HepG2 (cell line): Measurements from ENCODE around the gene FCER1G. TPM values are rescaled to one million over a fixed set of nuclear protein-coding genes. Genes with fewer than 3 reads are reported as not detected.
A peak's percentile ranks its signal among the peaks of the same experiment; 100 is the strongest.

Source experiments
- AKAP8 ChIP-seq: sonication (generic); formaldehyde crosslinking; IDR thresholded peaks from 2 replicates; pipeline ENCODE4 v1.5.1; 2020; ENCODE audit warnings: mild to moderate bottlenecking, missing genetic modification reagents
- ARID2 ChIP-seq: sonication (generic); formaldehyde crosslinking; IDR thresholded peaks from 2 replicates; pipeline ENCODE4 v1.8.1; 2022; ENCODE audit warnings: mild to moderate bottlenecking, missing genetic modification reagents, borderline replicate concordance
- ARNT2 ChIP-seq: sonication (generic); formaldehyde crosslinking; IDR thresholded peaks from 2 replicates; pipeline ENCODE4 v1.8.0; 2022; ENCODE audit warnings: mild to moderate bottlenecking, low read depth, missing genetic modification reagents, moderate library complexity
- HNF4A ChIP-seq: sonication (generic); formaldehyde crosslinking; IDR thresholded peaks from 2 replicates; pipeline ENCODE4 v1.4.0; 2020; ENCODE audit warnings: missing genetic modification reagents
- HNRNPUL1 ChIP-seq: fragments of 200-400 bp; formaldehyde crosslinking; IDR thresholded peaks from 2 replicates; pipeline ENCODE4 v1.6.1; 2017; ENCODE audit warnings: low read depth, mild to moderate bottlenecking, low read length, moderate library complexity
- HOXA7 ChIP-seq: sonication (generic); formaldehyde crosslinking; IDR thresholded peaks from 2 replicates; pipeline ENCODE4 v1.8.1; 2022; ENCODE audit warnings: mild to moderate bottlenecking, missing genetic modification reagents, moderate library complexity
- KAT7 ChIP-seq: IDR thresholded peaks from 2 replicates; pipeline ENCODE4 v1.6.1; 2018; ENCODE audit warnings: borderline replicate concordance, missing compliant biosample characterization
- KDM6A ChIP-seq: IDR thresholded peaks from 2 replicates; pipeline ENCODE4 v1.6.1; 2016; ENCODE audit warnings: low read depth
- KLF11 ChIP-seq: IDR thresholded peaks from 2 replicates; pipeline ENCODE4 v1.6.1; 2016; ENCODE audit warnings: missing compliant biosample characterization
- MED13 ChIP-seq: sonication (generic); formaldehyde crosslinking; IDR thresholded peaks from 2 replicates; pipeline ENCODE4 v1.5.0; 2020; ENCODE audit warnings: missing genetic modification reagents
- NONO ChIP-seq, 2 experiments: fragments of 450-650 bp in 1 of 2; sonication (generic) in 1 of 2; formaldehyde crosslinking in 1 of 2; IDR thresholded peaks in 1 of 2; conservative IDR thresholded peaks in 1 of 2; 2 replicates each; pipeline versions ENCODE4 v1.6.1 to v1.8.0; 2017 to 2022; ENCODE audit warnings: mild to moderate bottlenecking in 1 of 2, missing genetic modification reagents in 1 of 2, moderate library complexity in 1 of 2
- RAD51 ChIP-seq: fragments of 450-650 bp; IDR thresholded peaks from 2 replicates; pipeline ENCODE4 v1.6.1; 2016; ENCODE audit warnings: borderline replicate concordance
- RBFOX2 ChIP-seq: fragments of 200-400 bp; formaldehyde crosslinking; IDR thresholded peaks from 2 replicates; pipeline ENCODE4 v1.6.1; 2017; ENCODE audit warnings: low read depth, mild to moderate bottlenecking, low read length
- RFX5 ChIP-seq: IDR thresholded peaks from 2 replicates; pipeline ENCODE4 v1.6.1; 2011; ENCODE audit warnings: low read depth, low read length, improper control_type of control experiment
- SETDB1 ChIP-seq: sonication (generic); formaldehyde crosslinking; IDR thresholded peaks from 2 replicates; pipeline ENCODE4 v1.5.1; 2020; ENCODE audit warnings: missing genetic modification reagents, mild to moderate bottlenecking, borderline replicate concordance
- SNRNP70 ChIP-seq: fragments of 200-400 bp; formaldehyde crosslinking; IDR thresholded peaks from 2 replicates; pipeline ENCODE4 v1.6.1; 2017; ENCODE audit warnings: mild to moderate bottlenecking, low read depth, low read length, moderate library complexity
- TARDBP ChIP-seq: sonication (generic); formaldehyde crosslinking; IDR thresholded peaks from 2 replicates; pipeline ENCODE4 v1.8.0; 2022; ENCODE audit warnings: mild to moderate bottlenecking, missing genetic modification reagents
- YY1 ChIP-seq: IDR thresholded peaks from 2 replicates; pipeline ENCODE4 v1.6.1; 2011; ENCODE audit warnings: low read length, low read depth, moderate library complexity, mild to moderate bottlenecking; ENCODE audit not compliant: insufficient read depth, insufficient replicate concordance
- ZBTB26 ChIP-seq: IDR thresholded peaks from 2 replicates; pipeline ENCODE4 v1.6.1; 2016; ENCODE audit warnings: missing compliant biosample characterization, missing genetic modification reagents, borderline replicate concordance
- ZNF280B ChIP-seq: sonication (generic); formaldehyde crosslinking; IDR thresholded peaks from 2 replicates; pipeline ENCODE4 v1.5.0; 2020; ENCODE audit warnings: missing genetic modification reagents, mild to moderate bottlenecking, borderline replicate concordance
- ZNF619 ChIP-seq: sonication (generic); formaldehyde crosslinking; IDR thresholded peaks from 2 replicates; pipeline ENCODE4 v1.4.0; 2020; ENCODE audit warnings: mild to moderate bottlenecking, missing genetic modification reagents
- ZSCAN25 ChIP-seq: sonication (generic); formaldehyde crosslinking; IDR thresholded peaks from 2 replicates; pipeline ENCODE4 v1.8.0; 2022; ENCODE audit warnings: mild to moderate bottlenecking, missing genetic modification reagents
- polyA plus RNA-seq, 8 experiments: library from polyadenylated mRNA; depleted of rRNA in 3 of 8; stranded (reverse) in 7 of 8; unstranded in 1 of 8; fragments of >200 nt; fragmentation: Illumina TruSeq in 4 of 8; extraction: Trizol in 4 of 8; gene quantifications; 2 replicates each; pipeline versions ENCODE4 v1.2.1 to v1.2.3, GENCODE V29; 2011 to 2016; ENCODE audit warnings: low read depth in 4 of 8, missing spikeins in 1 of 8, mixed read lengths in 1 of 8; ENCODE audit not compliant: insufficient read depth in 1 of 8
- total RNA-seq, 5 experiments: library from RNA; depleted of rRNA; stranded (reverse); fragments of >200 nt; fragmentation: Illumina TruSeq; extraction: Trizol; gene quantifications; 2 replicates each; pipeline ENCODE4 v1.2.3, GENCODE V29; 2016; ENCODE audit warnings: low read depth in 1 of 5
- TF ChIP-seq, protein P1 (sequence below): sonication (generic); formaldehyde crosslinking; IDR thresholded peaks from 2 replicates; pipeline ENCODE4 v1.4.0; 2020; ENCODE audit warnings: missing genetic modification reagents
- TF ChIP-seq, protein P2 (sequence below): sonication (generic); formaldehyde crosslinking; IDR thresholded peaks from 2 replicates; pipeline ENCODE4 v1.9.0; 2021; ENCODE audit warnings: missing genetic modification reagents, mild to moderate bottlenecking, borderline replicate concordance

The FCER1G gene
- total and polyA plus RNA-seq, 2 of the 13 experiments (the other 11 are each of a cell fraction or from before 2014, with no cell fraction given) = 1.3 to 6.4 TPM

GRCh38 chr1:161219078-161219892, 4.2 kb downstream of the FCER1G start (continued):
- TF ChIP-seq, protein P1, sequence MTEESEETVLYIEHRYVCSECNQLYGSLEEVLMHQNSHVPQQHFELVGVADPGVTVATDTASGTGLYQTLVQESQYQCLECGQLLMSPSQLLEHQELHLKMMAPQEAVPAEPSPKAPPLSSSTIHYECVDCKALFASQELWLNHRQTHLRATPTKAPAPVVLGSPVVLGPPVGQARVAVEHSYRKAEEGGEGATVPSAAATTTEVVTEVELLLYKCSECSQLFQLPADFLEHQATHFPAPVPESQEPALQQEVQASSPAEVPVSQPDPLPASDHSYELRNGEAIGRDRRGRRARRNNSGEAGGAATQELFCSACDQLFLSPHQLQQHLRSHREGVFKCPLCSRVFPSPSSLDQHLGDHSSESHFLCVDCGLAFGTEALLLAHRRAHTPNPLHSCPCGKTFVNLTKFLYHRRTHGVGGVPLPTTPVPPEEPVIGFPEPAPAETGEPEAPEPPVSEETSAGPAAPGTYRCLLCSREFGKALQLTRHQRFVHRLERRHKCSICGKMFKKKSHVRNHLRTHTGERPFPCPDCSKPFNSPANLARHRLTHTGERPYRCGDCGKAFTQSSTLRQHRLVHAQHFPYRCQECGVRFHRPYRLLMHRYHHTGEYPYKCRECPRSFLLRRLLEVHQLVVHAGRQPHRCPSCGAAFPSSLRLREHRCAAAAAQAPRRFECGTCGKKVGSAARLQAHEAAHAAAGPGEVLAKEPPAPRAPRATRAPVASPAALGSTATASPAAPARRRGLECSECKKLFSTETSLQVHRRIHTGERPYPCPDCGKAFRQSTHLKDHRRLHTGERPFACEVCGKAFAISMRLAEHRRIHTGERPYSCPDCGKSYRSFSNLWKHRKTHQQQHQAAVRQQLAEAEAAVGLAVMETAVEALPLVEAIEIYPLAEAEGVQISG = peak; percentile 45; the same call in 1 of the 2 replicates
- TF ChIP-seq HOXA7 (CRISPR knock-in tag) (no peak), HNRNPUL1 (no peak), MED13 (no peak), NONO (IDR thresholded peaks at IDR 0.05) (no peak), NONO (CRISPR knock-in tag; conservative IDR thresholded peaks at IDR 0.05) (no peak; the same call in 1 of the 2 replicates), KLF11 (CRISPR knock-in tag) (no peak), RFX5 (no peak), ARID2 (CRISPR knock-in tag) (0 out of 2 replicates have a peak, but pooled peaks have one; percentile 35), SETDB1 (no peak), KAT7 (CRISPR knock-in tag) (no peak), HNF4A (CRISPR knock-in tag) (peak; percentile 31; the same call in 1 of the 2 replicates), SNRNP70 (no peak), ZBTB26 (CRISPR knock-in tag) (no peak), TARDBP (CRISPR knock-in tag) (no peak), RBFOX2 (no peak), ARNT2 (CRISPR knock-in tag) (no peak), ZNF619 (CRISPR knock-in tag) (no peak), ZNF280B (CRISPR knock-in tag) (no peak), KDM6A (CRISPR knock-in tag) (no peak), AKAP8 (CRISPR knock-in tag) (no peak), ZSCAN25 (no peak), RAD51 (no peak), YY1 (no peak)
- TF ChIP-seq, protein P2, sequence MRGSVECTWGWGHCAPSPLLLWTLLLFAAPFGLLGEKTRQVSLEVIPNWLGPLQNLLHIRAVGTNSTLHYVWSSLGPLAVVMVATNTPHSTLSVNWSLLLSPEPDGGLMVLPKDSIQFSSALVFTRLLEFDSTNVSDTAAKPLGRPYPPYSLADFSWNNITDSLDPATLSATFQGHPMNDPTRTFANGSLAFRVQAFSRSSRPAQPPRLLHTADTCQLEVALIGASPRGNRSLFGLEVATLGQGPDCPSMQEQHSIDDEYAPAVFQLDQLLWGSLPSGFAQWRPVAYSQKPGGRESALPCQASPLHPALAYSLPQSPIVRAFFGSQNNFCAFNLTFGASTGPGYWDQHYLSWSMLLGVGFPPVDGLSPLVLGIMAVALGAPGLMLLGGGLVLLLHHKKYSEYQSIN (CRISPR knock-in tag) = no peak
